Glomerular visceral epithelial cell (primary cell): ENCODE data around the gene HSD17B8.

Source experiments
- DNase-seq: peaks from one replicate; pipeline ENCODE4 v3.0.0-alpha.2; 2016; ENCODE audit errors: extremely low spot score

Gene HSD17B8

DNA sequence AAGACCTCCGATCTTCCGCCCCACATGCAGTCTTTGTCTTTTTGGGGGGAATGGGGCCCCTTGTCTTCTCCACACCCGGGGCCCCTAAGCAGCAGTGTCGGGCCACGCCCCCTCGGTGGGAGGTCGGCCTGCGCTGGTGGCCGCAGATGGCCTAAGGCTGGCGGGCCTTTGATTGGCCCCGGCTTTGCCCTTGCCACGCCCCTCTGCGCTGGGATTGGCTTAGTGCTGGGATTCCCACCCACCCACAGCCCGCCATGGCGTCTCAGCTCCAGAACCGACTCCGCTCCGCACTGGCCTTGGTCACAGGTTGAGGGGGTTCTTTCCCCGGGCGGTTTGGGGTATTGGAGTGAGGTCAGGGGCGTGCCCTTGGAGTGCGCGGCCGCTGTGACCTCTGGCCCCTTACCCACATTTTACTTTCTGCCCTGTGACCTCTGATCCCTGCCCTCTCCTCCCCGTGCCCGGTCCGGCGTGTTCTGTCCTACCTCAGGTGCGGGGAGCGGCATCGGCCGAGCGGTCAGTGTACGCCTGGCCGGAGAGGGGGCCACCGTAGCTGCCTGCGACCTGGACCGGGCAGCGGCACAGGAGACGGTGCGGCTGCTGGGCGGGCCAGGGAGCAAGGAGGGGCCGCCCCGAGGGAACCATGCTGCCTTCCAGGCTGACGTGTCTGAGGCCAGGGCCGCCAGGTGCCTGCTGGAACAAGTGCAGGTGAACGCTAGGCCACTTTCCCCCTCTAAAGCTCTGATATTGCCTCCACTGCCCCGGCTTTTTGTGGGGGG is at the start of gene HSD17B8:
TSS of gene HSD17B8 (plus strand) at position 241 of the 776 bp plus-strand sequence. CDS start at position 255, 14 bp downstream.
- peak; percentile 91 for DNase-seq

DNA sequence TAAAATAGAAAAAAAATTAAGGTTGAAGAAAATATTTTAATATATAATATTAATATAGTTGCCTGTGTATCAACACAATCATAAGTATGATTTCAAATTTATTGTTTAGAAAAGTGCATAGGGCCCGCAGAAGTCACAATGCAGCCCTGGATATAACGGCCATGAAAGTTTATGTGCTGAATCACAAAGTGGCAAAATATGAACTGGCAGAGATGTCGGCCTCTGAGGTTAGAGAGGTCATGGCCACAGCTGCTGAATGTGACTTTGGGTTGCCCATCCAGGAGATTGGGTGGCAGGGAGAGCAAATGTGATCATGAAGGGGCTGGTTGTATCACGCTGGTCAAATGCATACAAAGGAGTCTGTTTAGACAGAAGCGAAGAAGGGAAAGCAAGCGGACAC is 47.9 kb upstream of the HSD17B8 start:
- no peak for DNase-seq

DNA sequence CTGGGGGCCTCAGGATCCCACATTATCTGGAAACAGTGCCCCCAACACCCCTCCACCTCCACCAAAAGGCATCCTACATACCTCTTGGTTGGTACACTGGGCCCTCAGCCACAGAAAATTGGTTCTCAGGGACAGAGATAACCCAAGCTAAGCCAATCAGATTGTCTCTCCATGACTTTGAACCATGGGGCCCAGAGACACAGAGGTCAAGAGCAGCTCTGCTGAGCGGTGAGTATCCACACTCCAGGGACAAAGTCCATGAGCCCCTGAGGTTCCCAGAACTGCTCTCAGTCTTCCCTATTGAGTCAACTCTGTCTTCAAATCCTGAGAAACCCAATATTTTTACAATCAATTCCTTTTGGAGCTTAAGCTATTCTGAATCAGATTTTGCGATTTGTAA is 47.5 kb upstream of the HSD17B8 start:
- no peak for DNase-seq

DNA sequence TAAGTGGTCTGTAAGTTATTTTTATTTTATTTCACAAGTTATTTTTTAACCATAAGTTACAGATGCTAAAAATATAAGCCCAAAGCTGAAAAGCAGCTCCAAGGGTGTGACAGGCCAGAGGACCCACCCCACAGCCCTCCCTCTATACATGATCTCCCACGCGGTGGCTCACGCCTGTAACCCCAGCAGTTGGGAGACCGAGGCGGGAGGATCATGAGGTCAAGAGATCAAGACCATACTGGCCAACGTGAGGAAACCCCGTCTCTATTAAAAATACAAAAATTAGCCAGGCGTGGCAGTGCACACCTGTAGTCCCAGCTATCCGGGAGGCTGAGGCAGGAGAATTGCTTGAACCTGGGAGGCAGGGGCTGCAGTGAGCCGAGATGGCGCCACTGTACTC is 44.4 kb upstream of the HSD17B8 start:
- DNase-seq = no peak

DNA sequence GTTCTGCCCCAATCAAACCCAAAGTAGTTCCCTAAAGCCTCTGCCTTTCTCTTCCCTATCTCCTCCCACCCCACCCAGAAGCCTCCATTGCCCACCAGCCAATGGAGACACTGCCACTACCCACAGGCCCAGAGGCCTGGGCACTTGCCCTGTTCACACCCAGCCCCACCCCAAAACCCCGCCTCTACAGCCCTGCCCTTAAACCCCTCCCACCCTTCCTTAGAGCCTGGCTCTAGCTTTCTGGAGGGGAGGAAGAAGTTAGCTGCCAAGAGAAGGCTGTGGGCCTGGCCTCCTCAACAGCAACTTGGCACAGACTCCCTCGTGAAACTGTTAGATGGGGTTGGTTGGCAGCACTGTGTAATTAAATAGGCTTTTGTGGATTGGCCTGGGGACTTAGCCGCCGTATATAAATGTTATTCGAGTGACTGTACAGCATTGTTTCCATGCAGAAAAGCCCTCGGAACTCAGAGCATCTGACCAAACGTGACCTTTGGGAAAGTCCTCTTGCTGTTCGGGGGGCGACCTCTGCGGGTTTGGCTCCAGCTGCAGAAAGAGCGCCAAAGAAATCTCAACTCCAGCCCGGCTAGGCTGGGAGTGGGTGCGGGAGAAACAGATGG is 43.6 kb upstream of the HSD17B8 start:
- DNase-seq = peak; percentile 72

DNA sequence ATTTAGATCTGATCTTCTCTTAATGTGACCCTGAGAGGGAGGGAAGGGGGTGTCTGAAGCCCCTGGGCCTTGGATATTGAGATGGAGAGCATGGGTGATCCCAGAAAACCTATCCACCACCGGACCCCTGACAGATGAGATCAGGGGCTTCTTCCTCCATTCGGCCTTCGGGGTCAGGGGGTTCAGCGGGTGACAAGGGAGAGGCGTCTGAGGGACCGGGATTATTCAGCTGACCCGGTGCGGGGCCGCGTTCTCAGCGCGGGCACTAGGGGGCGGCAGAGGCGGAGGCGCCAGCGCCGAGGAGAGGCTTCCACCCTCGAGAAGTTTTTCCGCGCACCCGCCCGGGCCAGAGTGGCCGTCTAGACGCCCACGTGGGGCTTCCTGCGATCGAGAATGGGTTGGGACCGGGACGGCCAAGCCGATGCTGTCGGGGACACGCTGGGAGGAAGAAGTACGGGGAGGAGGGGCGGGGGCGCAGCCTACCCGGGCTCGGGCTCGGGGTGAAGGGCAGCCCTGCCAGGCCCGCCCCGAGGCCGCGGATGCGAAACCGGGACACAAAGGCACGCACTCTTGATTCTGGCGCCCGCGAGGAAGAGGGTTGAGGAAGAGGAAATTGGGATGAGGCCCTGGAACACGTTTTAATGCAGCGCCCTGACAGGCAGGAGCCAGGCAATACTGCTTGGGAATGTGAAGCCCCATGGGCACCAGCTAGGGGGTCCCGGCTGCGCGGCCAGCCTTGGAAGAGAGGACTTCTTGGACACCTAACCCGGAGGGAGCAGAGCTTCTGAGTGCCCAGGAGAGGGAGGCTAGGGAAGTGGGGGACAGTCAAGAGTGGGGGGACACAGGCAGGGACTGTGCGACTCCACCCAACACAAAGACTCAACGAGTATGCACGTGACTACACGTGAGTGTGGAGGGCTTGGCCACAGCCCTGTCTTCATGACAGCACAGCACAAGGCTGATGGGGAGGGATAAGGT is 42.8 kb upstream of the HSD17B8 start:
- DNase-seq = peak; percentile 71

DNA sequence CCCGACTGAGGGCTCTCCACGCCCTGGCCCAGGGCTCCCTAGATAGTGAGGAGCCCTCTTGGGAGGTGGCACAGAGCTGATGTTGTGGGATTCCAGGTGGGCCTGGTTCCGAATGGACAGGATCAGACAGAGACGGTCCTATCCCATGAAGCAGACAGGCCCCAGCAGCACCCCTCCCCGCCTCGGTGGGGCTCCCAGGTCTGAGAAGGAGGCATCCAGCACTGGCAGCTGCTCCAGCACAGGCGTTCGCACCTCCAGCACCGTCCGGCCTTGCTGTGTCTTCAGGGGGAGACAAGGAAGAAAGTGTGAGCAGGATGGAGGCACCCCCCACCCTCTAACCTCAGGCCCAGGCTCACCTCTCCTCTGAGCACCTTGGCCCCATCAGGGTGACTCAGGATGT is 40.9 kb upstream of the HSD17B8 start:
- no peak for DNase-seq

DNA sequence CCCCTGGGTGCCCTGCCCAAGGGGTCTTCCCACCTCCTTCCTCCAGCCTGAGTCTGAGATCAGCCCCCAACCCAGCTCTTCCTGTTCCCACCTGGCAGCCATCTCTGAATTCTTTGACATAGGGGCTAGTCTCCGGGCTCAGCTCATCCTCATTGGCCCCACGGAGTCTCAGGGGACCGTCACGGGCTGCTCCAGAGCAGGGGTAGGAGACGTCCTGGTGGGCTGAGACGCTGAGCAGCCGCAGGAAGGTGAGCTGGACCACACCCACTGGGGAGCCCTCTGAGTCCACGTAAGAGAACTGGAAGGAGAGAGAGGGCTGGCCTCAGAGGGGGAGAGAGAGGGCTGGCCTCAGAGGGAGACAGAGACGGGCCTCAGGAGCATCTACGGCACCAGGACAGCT is 40.3 kb upstream of the HSD17B8 start:
- no peak for DNase-seq

DNA sequence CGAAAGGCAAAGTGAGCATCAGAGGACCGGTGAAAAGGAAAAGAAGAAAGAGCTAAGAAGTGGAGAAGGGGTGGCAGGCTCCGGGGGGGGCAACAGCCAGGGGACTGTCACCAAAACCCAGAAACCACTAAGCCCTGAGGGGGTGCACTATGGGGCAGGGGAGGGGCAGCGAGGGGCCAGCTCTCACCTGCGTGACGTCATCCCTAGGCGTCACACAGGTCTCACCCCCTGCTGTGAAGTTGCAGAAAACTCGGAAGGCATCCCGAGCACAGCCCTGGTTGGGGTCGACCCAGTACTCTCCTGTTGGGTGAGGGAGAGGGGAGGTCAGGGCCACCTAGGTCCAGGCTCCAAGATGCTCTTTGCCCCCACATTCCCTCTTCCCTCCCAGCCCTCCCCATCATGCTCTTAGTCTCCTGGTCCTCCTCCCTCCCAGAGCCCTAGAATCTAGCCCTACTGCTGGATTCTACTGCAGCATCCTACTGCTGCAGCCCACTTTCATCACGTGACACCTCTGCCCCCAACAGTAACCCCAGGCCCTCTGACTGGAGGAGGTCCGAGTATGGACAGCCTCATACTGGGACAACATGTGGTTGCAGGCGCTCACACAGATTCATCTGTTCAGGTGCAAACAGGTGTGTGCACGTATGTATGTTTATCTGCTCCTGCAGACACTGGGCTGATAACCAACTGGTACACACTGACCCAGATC is 39.6 kb upstream of the HSD17B8 start:
- DNase-seq = no peak

DNA sequence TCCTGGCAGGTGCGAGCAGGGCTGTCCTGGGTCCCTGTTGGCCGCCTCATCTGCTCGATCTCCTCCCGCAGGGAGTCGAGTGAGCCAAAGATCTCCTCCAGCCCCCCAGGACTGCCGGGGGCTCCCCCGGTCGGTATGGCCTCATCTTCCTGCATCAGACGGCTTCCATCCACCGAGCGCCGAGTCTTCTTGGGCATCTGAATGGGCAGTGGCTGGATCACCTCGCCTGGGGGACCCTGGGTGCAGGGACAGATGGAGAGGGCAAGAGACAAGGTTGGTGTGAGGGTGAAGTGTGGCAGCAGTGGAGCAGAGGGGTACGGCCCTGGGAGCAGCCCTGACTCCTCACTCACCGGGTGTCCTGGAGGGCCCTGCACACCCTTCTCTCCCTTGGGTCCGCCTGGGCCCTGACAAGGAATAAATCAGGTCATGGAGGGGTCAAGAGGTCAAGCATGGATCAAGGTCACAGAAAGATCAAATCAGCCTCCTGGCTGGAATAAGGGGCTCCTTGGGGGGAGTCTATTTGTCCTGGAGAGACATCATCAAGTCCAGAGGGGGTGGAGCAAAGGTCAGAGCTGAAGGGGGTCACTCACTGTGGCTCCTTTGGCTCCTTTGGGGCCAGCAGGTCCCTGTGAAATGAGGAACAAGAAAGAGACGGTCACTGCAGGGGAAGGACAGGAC is 38.7 kb upstream of the HSD17B8 start:
- DNase-seq = no peak

DNA sequence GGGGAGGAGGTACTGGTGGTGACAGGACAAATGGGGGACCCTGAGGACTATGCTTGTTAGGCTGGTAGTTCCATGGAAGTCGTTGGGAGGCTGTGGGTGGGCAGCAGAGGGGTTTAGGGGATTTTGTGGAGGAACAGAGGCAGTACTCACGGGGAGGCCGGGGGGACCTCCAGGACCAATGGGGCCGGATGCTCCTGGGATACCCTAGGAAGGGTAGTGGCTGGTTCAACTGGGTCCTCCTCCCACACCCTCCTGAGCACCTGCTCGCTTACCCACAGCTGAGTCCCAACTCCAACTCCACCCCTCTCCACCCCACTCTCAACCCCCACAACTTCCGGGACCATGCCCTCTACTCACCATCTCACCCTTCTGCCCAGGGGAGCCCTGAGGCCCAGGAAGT is 38.1 kb upstream of the HSD17B8 start:
- DNase-seq = no peak

DNA sequence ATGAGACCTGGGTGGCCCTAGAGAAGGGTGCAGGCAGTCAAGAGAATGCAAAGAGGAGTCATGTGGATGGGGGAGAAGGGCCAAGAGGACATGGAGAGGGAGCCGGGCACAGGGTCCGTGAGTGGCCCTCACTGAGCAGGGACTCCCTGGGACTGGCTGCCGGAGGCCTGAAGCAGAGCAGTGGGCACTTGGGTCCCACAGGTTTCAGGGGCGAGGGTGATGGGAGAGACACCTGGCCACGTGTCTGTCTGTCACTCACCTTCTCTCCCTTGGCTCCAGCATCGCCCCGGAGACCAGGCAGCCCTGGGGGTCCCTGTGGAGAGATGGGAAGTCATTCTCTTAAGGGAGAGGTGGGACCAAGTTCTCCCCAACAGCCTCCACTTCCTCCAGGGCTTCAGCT is 37.6 kb upstream of the HSD17B8 start:
- DNase-seq = no peak

DNA sequence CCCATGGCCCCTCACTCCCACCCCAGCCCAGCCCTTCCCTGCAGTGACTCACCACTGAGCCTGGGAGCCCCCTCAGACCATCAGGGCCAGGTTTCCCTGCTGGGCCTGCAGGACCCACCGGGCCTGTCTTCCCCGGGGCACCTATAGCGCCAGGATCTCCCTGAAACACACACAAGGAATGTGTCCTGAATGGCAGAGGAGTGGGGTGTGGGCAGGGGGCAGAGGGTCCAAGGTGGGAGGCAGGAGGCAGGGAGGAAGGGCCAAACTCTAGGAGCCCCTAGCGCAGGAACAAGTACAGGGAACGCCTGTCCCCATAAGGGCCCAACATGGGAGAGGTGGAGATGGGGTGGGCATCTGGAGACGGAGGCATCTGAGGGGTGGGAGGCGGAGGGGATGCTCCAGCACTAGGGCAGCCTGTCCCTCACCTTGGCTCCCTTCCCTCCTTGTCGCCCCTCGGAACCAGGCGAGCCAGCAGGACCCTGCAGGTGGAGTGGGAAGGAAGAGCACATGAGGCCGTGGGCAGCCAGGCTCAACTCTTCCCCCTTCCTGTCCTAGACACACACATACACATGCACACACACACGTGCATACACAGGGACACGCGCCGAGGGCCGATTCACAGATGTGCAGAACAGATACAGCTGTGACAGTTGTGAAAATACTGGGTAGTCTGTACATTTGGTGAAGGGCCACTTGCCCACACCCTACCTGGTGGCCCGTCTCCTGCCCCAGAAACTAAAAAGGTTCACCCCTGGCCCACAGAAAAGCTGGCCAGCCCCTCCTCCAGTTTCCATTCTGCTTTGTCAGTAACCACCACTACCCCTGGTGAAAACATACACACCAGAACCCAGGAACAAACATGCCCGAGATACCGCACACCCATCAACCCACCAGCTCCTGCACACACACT is 36.8 kb upstream of the HSD17B8 start:
- no peak for DNase-seq

DNA sequence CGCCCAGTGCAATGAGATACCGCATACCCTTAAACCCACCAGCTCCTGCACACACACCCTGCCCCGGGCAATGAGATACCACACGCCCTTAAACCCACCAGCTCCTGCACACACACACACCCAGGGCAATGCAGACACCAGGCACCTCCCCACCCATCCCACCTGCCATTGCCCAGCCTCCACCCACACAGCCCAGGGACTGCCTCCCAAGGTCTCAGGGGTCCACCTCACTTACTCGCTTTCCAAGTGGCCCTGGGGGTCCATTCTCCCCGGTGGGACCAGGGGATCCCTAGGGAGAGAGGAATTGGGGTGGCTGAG is 36.2 kb upstream of the HSD17B8 start:
- no peak for DNase-seq

DNA sequence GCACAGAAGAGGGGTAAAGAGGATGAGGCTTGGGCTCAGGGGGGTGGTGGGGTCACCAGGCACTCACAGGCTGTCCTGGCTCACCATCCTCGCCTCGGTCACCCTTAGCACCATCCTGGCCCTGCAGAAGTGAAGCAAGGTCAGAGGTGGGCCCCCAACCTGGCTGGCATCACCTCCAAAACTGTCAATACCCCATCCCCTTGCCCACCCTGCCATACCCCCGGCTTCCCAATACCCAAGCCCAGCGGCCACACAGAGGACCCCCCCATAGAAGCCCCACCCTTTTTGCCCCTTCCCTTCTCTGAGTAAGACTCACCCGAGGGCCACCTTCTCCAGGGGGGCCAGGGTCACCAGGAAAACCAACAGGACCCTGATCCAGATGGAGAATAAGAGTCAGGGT is 35.8 kb upstream of the HSD17B8 start:
- DNase-seq = no peak

DNA sequence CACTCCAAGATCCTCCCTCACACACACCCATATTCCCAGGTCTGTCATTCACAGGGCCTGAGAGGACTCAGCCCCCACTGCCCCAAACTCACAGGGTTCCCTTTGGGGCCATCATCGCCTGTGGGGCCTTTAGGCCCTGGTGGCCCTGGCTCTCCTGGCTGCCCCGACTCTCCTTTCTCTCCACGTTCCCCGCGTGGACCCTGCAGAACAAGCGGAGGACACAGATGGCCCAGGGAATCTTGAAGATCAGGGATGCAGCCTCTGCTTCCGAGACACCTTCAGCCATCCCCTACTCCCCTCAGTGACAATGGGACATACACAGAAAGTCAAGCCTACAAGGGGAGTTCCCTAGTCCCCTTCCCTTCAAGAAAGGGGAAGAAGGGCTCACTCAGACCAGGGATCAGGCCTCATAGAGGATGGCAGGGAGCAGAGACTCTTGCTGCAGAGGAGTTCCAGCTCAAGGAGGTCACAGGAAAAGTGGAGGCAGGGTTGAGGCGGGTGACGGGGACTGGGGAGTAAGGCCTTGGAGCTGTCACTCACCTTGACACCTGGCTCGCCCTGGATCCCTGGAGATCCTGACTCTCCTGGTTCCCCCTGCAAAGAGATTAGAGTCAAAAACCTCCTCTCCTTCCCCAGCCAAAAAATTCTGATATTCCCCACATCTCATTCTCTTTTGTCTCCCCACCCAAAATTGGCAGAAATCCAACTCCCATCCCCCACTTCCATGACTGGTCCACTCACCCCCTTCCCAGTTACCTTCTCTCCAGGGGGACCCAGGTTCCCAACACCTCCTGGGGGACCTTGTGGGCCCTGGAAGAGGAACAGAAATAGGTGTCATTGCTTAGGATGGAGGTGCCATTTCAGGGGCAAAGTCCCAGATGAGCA is 34.9 kb upstream of the HSD17B8 start:
- DNase-seq = no peak

DNA sequence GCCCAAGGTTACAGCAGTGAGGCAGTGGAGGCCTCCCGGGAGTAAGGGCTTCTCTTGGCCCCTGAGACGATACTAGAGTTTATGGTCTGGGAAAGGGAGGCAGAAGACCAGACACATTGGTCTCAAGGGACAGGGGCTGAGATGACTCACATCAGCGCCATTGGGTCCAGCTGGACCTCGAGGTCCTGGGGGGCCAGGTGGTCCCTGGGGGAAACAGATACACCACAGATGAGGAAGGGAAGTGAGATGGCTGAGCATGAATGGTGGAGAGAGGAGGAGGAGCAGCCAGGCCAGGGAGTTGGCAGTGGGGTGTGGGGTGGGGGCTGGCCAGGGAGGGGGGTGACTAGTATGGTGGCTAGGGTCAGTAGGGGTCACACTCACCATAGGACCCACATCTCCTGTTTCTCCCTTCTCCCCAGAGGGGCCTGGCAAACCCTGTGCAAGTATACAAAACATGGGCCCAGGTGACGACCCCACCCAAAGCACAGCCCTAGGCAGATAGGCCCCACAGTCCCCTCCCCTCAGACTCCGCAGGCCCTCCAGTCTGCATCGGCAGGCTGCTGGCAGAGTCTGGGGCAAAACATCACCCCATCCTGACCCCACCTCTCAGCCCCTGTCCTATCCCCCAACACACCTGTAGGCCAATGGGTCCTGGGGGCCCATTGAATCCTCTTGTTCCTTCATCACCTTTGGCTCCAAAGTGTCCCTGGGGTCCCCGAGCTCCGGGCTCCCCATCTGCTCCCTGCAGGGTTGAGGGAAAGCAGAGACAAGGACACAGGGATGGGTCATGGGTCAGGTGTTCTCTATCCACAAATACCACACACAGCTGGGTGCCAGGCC is 34.1 kb upstream of the HSD17B8 start:
- no peak for DNase-seq
